Measurements from ENCODE around the gene PTPN23. TPM values are rescaled to one million over a fixed set of nuclear protein-coding genes. Genes with fewer than 3 reads are reported as not detected.

The PTPN23 gene
- total RNA-seq, 6 experiments from 2014 or later = 43.1 to 50.0 (median 48.6) TPM

GRCh38 chr3:47421741-47422649, 41.2 kb downstream of the PTPN23 start:
- DNase-seq = peak; percentile 31

GRCh38 chr3:47422743-47423142, 41.9 kb downstream of the PTPN23 start:
- Mint-ChIP-seq H3K4me1 (ENCODE audit: low read depth) (peaks cover 17% of the 10 kb centered on the region), H3K36me3 (ENCODE audit: low read depth) (peaks cover 5% of the 10 kb centered on the region), H3K4me3 (no peak overlapping the region), H3K9me3 (no peaks in the 10 kb centered on the region), H3K27ac (peak overlapping the region; percentile 76), H3K27me3 (ENCODE audit: insufficient read depth) (peaks cover 10% of the 10 kb centered on the region)
- DNase-seq = no peak
- 0 out of 2 replicates have a peak, but pooled peaks have one; percentile 2 for TF ChIP-seq CTCF (IDR thresholded peaks at IDR 0.05)

More at GRCh38 chr3:47421741-47422649, 41.2 kb downstream of the PTPN23 start:
- H3K4me1 Mint-ChIP-seq (ENCODE audit: low read depth) = peaks cover 17% of the 10 kb centered on the region
- H3K36me3 Mint-ChIP-seq (ENCODE audit: low read depth) = peaks cover 5% of the 10 kb centered on the region
- H3K9me3 Mint-ChIP-seq = no peaks in the 10 kb centered on the region
- H3K4me3 Mint-ChIP-seq = no peak overlapping the region; the same call in 1 of the 2 replicates
- peaks cover 10% of the 10 kb centered on the region for H3K27me3 Mint-ChIP-seq (ENCODE audit: insufficient read depth)
- peak overlapping the region; percentile 76 for H3K27ac Mint-ChIP-seq
- TF ChIP-seq CTCF (IDR thresholded peaks at IDR 0.05) = peak; percentile 66; the same call in 1 of the 2 replicates

- no peak for TF ChIP-seq CTCF (IDR thresholded peaks at IDR 0.05)
- no peaks in the 10 kb centered on the region for H3K9me3 Mint-ChIP-seq
- peaks cover 17% of the 10 kb centered on the region for H3K4me1 Mint-ChIP-seq (ENCODE audit: low read depth)
- H3K36me3 Mint-ChIP-seq (ENCODE audit: low read depth) = peaks cover 5% of the 10 kb centered on the region
- no peak overlapping the region for H3K4me3 Mint-ChIP-seq
- DNase-seq = no peak
- no peak overlapping the region for H3K27ac Mint-ChIP-seq
- peaks cover 10% of the 10 kb centered on the region for H3K27me3 Mint-ChIP-seq (ENCODE audit: insufficient read depth)
These were observed 42.8 kb downstream of the PTPN23 start for GRCh38 chr3:47423548-47424145.

GRCh38 chr3:47424434-47425382, 43.9 kb downstream of the PTPN23 start:
- Mint-ChIP-seq H3K9me3 (no peaks in the 10 kb centered on the region), H3K4me3 (no peak overlapping the region), H3K4me1 (ENCODE audit: low read depth) (peaks cover 17% of the 10 kb centered on the region), H3K36me3 (ENCODE audit: low read depth) (no peaks in the 10 kb centered on the region), H3K27me3 (ENCODE audit: insufficient read depth) (peaks cover 3% of the 10 kb centered on the region), H3K27ac (no peak overlapping the region)
- TF ChIP-seq CTCF (IDR thresholded peaks at IDR 0.05) = no peak
- DNase-seq = no peak

- Mint-ChIP-seq H3K4me1 (ENCODE audit: low read depth) (peaks cover 17% of the 10 kb centered on the region), H3K27me3 (ENCODE audit: insufficient read depth) (peaks cover 2% of the 10 kb centered on the region), H3K36me3 (ENCODE audit: low read depth) (no peaks in the 10 kb centered on the region), H3K4me3 (no peak overlapping the region), H3K9me3 (no peaks in the 10 kb centered on the region), H3K27ac (no peak overlapping the region)
- no peak for DNase-seq
- TF ChIP-seq CTCF (IDR thresholded peaks at IDR 0.05) = no peak
These were observed 44.6 kb downstream of the PTPN23 start for GRCh38 chr3:47425383-47425778.

All from HFFc6 (cell line).